Epidermal melanocyte (primary cell): ENCODE data around the gene PRM2.
"Not testable (repeated sequence)": the region's sequence is repeated elsewhere in the genome, so short reads cannot be mapped to it uniquely, and the experiment has no call there.

Experiments used
- DNase-seq: peaks from one replicate; pipeline ENCODE4 v3.0.0; 2011; ENCODE audit warnings: low spot score; ENCODE audit not compliant: insufficient read length

PRM2 gene

GRCh38 chr16:11307639-11308492, 31.6 kb upstream of the PRM2 start:
- no peak for DNase-seq

- DNase-seq: no peak
These were observed 30.8 kb upstream of the PRM2 start for GRCh38 chr16:11306997-11307638.

- DNase-seq: no peak
These were observed 30.1 kb upstream of the PRM2 start for GRCh38 chr16:11306381-11306780.

GRCh38 chr16:11303405-11304138, 27.3 kb upstream of the PRM2 start:
- DNase-seq: no peak

GRCh38 chr16:11302977-11303376, 26.7 kb upstream of the PRM2 start:
- no peak for DNase-seq

GRCh38 chr16:11301645-11302501, 25.6 kb upstream of the PRM2 start:
- DNase-seq: no peak

GRCh38 chr16:11300560-11300892, 24.2 kb upstream of the PRM2 start:
- no peak for DNase-seq

- DNase-seq: no peak
These were observed 23.7 kb upstream of the PRM2 start for GRCh38 chr16:11299865-11300559.

- DNase-seq: not testable (repeated sequence)
These were observed 22.8 kb upstream of the PRM2 start for GRCh38 chr16:11298950-11299547.

GRCh38 chr16:11298143-11298900, 22.0 kb upstream of the PRM2 start:
- no peak for DNase-seq

- DNase-seq: peak; percentile 64
These were observed 21.3 kb upstream of the PRM2 start for GRCh38 chr16:11297492-11298142.

GRCh38 chr16:11296706-11297491, 20.6 kb upstream of the PRM2 start:
- DNase-seq: no peak

- DNase-seq: no peak
These were observed 20.0 kb upstream of the PRM2 start for GRCh38 chr16:11296351-11296705.

GRCh38 chr16:11295672-11296071, 19.4 kb upstream of the PRM2 start:
- no peak for DNase-seq

- no peak for DNase-seq
These were observed 15.9 kb upstream of the PRM2 start for GRCh38 chr16:11292076-11292748.

GRCh38 chr16:11291091-11291703, 14.9 kb upstream of the PRM2 start:
- DNase-seq: no peak

GRCh38 chr16:11290102-11290893, 14.0 kb upstream of the PRM2 start:
- no peak for DNase-seq
